Activated T-cell treated with anti-CD3 and anti-CD28 coated beads, Interleukin-2, amount 50 U/mL, for 4 hours (primary cell): ENCODE measurements around the gene DCLRE1B. TPM values are rescaled to one million over a fixed set of nuclear protein-coding genes. Genes with fewer than 3 reads are reported as not detected.

Source experiments
- total RNA-seq, 3 donors: library from RNA; stranded (reverse); gene quantifications; one replicate each; pipeline ENCODE4 v1.2.1, GENCODE V29; 2021

DCLRE1B gene
- total RNA-seq, 3 donors from 2014 or later, result 22.0 to 23.2 (median 22.2) TPM

Other genes starting within 250 kb of the DCLRE1B start
- 10 to 100 TPM in 1 of 3 donors, 1 to 10 TPM in 2; 9.1 to 10.9 (median 9.9) TPM for gene PHTF1, start 145.8 kb upstream of the DCLRE1B start, total RNA-seq
- gene RSBN1, start 92.8 kb upstream of the DCLRE1B start, total RNA-seq, result 10 to 100 TPM; 15.4 to 20.2 (median 17.2) TPM
- 10 to 100 TPM; 39.9 to 49.3 (median 46.8) TPM for gene PTPN22, start 33.6 kb upstream of the DCLRE1B start, total RNA-seq
- gene BCL2L15, start 17.7 kb upstream of the DCLRE1B start, total RNA-seq, result 1 to 10 TPM in 2 of 3 donors, under 1 TPM in 1; 0.74 to 1.6 (median 1.4) TPM
- 10 to 100 TPM; 32.2 to 36.3 (median 32.3) TPM for gene AP4B1, start 527 bp upstream of the DCLRE1B start, total RNA-seq
- 10 to 100 TPM; 63.6 to 67.1 (median 63.6) TPM for gene HIPK1, start 24.0 kb downstream of the DCLRE1B start, total RNA-seq
- gene OLFML3, start 74.1 kb downstream of the DCLRE1B start, total RNA-seq, result under 1 TPM; 0.15 to 0.21 (median 0.16) TPM
- not detected for gene SYT6, start 248.5 kb downstream of the DCLRE1B start, total RNA-seq